ENCODE results near the gene DSG4.

DSG4 gene

DNA sequence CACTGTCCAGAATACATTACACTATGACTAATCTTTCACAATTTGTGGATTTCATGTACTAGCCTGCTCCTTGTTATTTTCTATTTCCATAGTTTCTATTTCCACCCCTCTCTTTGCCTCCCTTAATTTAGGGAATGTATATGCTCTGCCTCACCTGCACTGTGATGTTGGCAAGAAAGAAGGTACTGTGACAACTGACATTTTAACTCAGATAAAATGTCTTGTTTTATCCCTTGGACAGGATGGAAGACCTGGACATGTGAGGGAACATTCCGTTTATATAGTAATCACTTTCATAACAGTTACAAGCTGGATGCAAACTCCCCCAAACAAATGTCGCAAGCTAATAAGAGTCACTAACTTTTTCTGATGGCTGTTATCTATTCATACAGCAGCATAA is 49.4 kb downstream of the DSG4 start:
- no peak overlapping the region for H3K4me3 ChIP-seq (ENCODE audit: low read depth, low read length)
- no peak for TF ChIP-seq CTCF (IDR thresholded peaks at IDR 0.05; ENCODE audit: low read depth, low read length)

GRCh38 chr18:31426871-31427406 is 50.4 kb downstream of the DSG4 start:
- TF ChIP-seq CTCF (IDR thresholded peaks at IDR 0.05; ENCODE audit: low read depth, low read length): no peak
- no peak overlapping the region for H3K4me3 ChIP-seq (ENCODE audit: low read depth, low read length)

GRCh38 chr18:31428211-31428610 is 51.6 kb downstream of the DSG4 start:
- no peak overlapping the region for H3K4me3 ChIP-seq (ENCODE audit: low read depth, low read length)
- TF ChIP-seq CTCF (IDR thresholded peaks at IDR 0.05; ENCODE audit: low read depth, low read length): no peak

- no peak overlapping the region for H3K4me3 ChIP-seq (ENCODE audit: low read depth, low read length)
- no peak for TF ChIP-seq CTCF (IDR thresholded peaks at IDR 0.05; ENCODE audit: low read depth, low read length)
Observed at GRCh38 chr18:31429623-31430022, 53.0 kb downstream of the DSG4 start.

- no peak for TF ChIP-seq CTCF (IDR thresholded peaks at IDR 0.05; ENCODE audit: low read depth, low read length)
- H3K4me3 ChIP-seq (ENCODE audit: low read depth, low read length): no peak overlapping the region
Observed at GRCh38 chr18:31430072-31430471, 53.5 kb downstream of the DSG4 start.

GRCh38 chr18:31430554-31430953 is 54.0 kb downstream of the DSG4 start:
- no peak for TF ChIP-seq CTCF (IDR thresholded peaks at IDR 0.05; ENCODE audit: low read depth, low read length)
- H3K4me3 ChIP-seq (ENCODE audit: low read depth, low read length): no peak overlapping the region

GRCh38 chr18:31432316-31432715 is 55.7 kb downstream of the DSG4 start:
- TF ChIP-seq CTCF (IDR thresholded peaks at IDR 0.05; ENCODE audit: low read depth, low read length): no peak

More at GRCh38 chr18:31432316-31432715, 55.7 kb downstream of the DSG4 start:
- no peak overlapping the region for H3K4me3 ChIP-seq (ENCODE audit: low read depth, low read length)

Measured in WI38 (cell line).